Measurements from ENCODE around the gene FAM118B.

FAM118B gene

GRCh38 chr11:126186708-126187529 is 24.7 kb upstream of the FAM118B start:
- TF ChIP-seq CTCF (IDR thresholded peaks at IDR 0.05; ENCODE audit: control insufficient read depth, extremely low read depth, insufficient read depth), result 0 out of 2 replicates have a peak, but pooled peaks have one; percentile 20
- H3K4me3 ChIP-seq (ENCODE audit: low read depth, low read length), result no peak overlapping the region
- DNase-seq (ENCODE audit: low read depth), result no peak

- DNase-seq (ENCODE audit: low read depth), result no peak
- no peak for TF ChIP-seq CTCF (IDR thresholded peaks at IDR 0.05; ENCODE audit: control insufficient read depth, extremely low read depth, insufficient read depth)
- H3K4me3 ChIP-seq (ENCODE audit: low read depth, low read length), result no peak overlapping the region
Measured at GRCh38 chr11:126188332-126189108, 23.1 kb upstream of the FAM118B start.

DNA sequence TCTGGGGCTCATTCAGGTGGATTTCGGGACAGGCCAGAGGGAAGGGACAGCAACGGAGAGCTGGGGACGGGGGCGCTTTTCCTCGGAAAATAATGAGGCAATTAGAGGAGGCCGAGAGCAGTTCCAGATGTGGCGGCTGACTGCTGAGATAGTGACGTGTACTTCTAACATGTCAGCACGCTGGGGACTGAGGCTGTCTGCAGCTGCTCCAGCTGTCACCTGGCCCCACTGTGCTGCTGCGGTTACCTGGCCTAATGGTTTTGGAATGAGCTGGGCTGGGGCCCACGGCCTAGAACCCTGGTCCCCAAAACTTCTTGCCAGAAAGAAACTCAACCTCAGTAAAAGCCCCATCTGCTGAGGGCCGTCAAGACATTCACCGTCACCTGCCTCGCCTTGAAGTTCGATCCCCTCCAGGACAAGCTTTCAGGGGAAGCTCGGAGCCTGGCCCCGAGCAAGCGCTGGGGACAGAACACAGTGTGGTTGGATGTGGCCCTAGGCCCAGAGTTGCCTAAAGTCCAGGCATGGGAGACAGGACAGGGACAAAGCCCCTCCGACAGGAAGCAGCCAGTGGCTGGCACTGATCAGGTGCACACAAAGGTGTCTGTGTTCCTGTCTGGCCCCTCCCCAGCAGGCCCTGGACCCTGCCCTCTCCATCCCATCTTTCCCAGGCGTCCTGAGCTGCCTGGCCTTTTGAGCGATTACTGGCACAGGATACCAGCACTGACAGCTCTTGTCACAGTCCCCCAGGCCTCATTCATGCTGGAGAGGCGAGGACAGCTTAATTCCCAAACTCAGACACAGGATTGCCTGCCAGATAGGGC is 22.3 kb upstream of the FAM118B start:
- DNase-seq (ENCODE audit: low read depth), result no peak
- TF ChIP-seq CTCF (IDR thresholded peaks at IDR 0.05; ENCODE audit: control insufficient read depth, extremely low read depth, insufficient read depth), result no peak
- no peak overlapping the region for H3K4me3 ChIP-seq (ENCODE audit: low read depth, low read length)

- TF ChIP-seq CTCF (IDR thresholded peaks at IDR 0.05; ENCODE audit: control insufficient read depth, extremely low read depth, insufficient read depth), result no peak
- H3K4me3 ChIP-seq (ENCODE audit: low read depth, low read length), result no peak overlapping the region
- no peak for DNase-seq (ENCODE audit: low read depth)
Measured at GRCh38 chr11:126190792-126191191, 20.8 kb upstream of the FAM118B start.

GRCh38 chr11:126191379-126192073 is 20.1 kb upstream of the FAM118B start:
- no peak overlapping the region for H3K4me3 ChIP-seq (ENCODE audit: low read depth, low read length)
- no peak for DNase-seq (ENCODE audit: low read depth)
- TF ChIP-seq CTCF (IDR thresholded peaks at IDR 0.05; ENCODE audit: control insufficient read depth, extremely low read depth, insufficient read depth), result no peak

GRCh38 chr11:126192361-126192760 is 19.2 kb upstream of the FAM118B start:
- TF ChIP-seq CTCF (IDR thresholded peaks at IDR 0.05; ENCODE audit: control insufficient read depth, extremely low read depth, insufficient read depth), result no peak

More at GRCh38 chr11:126192361-126192760, 19.2 kb upstream of the FAM118B start:
- no peak overlapping the region for H3K4me3 ChIP-seq (ENCODE audit: low read depth, low read length)
- no peak for DNase-seq (ENCODE audit: low read depth)

All from LNCaP clone FGC (cell line).